T-helper 2 cell (primary cell): ENCODE data around the gene CYP2E1.
"Not testable (repeated sequence)": the region's sequence is repeated elsewhere in the genome, so short reads cannot be mapped to it uniquely, and the experiment has no call there.

Source experiments
- DNase-seq, 5 experiments: peaks; one replicate each; pipeline versions ENCODE4 v3.0.0 to v3.0.0-alpha.2; 2012 to 2022

The CYP2E1 gene

DNA sequence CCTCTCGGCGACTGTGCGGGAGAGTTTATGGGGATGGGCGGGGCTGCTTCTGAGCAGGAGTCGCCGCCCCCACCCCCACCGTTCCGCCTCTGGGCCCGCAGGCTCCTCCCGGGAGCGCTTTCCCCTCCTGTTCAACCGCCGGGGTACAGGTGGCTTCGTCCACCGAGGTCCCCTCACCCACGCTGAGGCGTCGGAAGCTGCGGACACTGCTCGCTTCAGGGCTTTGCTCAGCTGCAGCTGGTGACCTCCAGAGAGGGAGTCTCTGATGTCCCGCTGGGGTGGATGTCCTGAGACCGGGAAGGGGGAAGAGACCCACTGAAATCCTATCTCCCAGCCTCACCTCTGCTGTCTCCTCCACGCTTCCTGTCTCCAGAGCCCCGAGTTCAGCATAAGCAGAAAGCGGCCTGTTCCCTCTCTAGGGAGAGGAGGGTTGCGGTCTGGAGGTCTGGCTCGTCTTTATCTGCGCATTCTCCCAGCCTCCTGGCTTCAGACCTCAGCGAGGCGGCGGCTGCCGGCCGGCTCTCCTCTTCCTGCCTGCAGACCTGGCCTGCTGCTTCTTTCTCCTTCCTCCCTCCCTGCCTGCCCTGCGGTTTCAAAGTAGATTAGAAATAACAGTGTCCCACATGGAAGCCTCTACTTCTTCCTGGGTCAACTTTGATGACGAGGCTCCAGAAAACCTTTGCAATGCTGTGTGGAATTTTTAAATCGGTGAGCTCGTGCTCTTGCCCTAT lies 1.8 kb downstream of the CYP2E1 start:
- no peak for DNase-seq

DNA sequence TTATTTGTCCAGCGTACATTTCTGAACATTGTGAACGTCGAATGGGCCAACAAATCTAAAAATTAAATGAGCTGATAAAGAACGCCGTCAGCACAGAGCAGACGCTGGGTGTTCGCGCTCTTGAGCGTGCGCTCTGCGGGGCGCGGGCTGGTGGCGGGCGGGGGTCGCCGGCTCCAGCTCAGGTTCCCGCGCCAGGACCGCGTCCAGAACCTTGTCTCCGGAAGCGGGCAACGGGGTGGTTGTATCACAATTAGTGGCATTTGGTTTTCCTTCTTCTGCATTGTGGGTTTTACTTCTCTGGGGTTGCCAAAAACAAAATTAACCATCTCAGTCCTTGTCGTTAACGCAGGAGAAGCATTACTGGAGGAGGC lies 2.4 kb downstream of the CYP2E1 start:
- DNase-seq: no peak

DNA sequence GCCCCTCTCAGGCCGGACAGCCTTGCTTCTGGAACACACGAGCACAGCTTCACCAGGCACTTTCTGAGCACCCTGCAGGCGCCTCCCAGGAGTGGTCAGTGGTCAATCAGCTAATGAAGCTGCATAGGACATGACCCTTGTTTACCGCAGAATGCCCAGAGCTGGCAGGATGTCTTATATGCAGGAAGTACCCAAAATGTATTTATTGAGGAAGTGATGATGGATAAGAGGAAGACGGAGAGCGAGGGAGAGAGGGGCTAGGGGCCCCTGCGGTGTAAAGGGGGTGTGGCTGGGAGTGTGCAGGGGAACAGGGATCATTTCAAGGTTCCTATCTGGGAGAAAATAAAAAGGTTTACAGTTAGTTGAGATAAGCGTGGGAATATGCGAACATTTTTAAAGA lies 3.3 kb downstream of the CYP2E1 start:
- DNase-seq: no peak

DNA sequence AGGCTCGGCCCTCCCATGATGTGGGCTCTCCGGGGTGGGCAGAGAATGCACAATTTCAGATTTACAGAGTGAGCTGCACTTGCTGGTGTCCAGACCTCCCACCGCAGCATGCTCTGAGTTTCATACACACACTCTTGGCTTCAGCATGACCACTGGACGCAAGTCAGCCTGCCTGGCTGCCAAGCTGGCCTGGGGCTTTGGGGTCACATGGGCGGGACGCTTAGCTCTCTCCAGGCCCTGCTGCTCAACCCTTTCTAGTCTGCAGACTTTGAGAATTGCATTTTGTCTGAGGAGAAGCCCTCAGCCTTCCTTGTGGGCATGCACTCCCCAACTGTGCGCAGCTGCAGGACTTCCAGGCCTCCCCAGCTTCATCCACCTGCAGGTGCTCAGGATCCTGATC lies 5.7 kb downstream of the CYP2E1 start:
- no peak for DNase-seq

DNA sequence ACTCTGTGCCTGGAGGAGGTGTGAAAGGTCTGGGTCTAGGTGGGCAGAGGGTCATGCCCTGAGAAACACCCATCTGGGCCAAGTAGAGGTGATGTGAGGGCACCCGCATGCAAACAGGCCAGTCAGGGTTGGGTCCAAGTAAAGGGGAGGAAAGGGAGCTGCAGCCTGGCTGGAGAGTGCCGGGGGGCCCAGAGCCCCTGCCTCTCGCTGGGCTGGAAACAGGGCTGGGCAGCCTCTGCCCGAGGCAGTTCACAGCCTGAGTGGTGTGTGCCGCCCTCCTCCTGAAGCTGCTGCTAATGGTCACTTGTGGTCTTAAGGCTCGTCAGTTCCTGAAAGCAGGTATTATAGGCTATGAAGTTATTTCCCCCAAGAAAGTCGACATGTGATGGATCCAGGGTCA lies 7.3 kb downstream of the CYP2E1 start:
- DNase-seq: no peak

DNA sequence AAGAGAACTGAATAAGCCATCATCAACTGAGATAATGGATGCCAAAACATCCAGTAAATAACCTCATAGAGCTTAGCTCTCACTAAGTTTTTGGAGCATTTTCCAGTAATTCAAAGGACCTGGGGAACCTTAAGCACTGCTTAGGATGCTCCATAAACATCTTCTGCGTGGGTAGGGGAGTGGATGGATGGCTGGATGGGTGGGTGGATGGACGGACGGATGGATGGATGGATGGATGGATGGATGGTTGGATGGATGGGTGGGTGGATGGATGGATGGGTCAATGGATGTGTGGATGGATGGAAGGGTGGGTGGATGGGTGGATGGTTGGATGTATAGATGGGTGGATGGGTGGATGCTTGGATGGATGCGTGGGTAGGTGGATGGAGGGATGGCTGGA lies 9.0 kb downstream of the CYP2E1 start:
- no peak for DNase-seq

DNA sequence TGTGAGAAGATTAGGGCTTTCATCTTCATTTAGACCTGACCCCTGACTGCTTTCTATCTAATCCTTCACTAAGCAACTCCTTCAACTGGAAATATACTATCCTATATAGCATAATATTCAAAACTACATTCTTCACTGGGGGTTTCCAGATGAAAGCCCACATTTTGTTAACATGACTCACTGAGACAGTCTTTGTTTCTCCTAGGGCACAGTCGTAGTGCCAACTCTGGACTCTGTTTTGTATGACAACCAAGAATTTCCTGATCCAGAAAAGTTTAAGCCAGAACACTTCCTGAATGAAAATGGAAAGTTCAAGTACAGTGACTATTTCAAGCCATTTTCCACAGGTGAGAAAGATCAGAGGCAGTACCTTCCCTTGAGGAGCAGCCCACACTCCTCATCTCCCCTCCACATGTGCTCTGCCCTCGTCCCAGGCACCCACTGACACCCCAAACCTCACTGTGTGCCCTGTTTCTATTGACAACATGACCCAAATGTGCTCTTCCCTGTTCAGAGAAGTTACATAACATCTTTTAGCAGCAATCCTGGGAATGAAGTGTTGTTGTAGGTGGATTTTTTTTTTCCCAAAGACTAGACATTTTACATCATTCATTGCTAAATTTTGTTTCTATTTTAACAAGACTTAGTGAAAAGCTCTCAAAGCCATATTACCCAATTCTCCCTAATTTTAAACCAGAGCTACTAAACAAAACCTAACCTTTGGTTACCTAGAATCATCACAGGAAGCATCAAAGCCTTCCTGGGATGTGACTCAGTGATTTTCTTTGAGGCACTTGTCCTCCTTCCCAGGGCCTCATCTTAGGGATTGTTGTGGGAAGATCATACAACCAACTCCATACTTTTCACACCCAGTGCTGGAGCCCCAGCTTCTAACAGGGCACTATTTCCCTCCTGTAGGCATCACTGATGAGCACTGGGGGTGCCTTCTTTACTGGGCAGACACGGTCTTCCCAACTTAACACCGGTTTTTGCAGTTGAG lies 10.7 kb downstream of the CYP2E1 start:
- DNase-seq: no peak

DNA sequence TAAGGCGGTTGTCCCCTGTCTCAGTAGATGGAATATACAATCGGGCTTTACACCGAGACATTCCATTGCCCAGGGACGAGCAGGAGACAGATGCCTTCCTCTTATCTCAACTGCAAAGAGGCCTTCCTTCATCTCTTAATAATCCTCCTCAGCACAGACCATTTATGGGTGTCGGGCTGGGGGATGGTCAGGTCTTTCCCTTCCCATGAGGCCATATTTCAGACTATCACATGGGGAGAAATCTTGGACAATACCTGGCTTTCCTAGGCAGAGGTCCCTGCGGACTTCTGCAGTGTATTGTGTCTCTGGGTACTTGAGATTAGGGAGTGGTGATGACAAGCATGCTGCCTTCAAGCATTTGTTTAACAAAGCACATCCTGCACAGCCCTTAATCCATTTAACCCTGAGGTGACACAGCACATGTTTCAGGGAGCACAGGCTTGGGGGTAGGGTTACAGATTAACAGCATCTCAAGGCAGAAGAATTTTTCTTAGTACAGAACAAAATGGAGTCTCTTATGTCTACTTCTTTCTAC lies 14.3 kb downstream of the CYP2E1 start:
- DNase-seq: not testable (repeated sequence)

DNA sequence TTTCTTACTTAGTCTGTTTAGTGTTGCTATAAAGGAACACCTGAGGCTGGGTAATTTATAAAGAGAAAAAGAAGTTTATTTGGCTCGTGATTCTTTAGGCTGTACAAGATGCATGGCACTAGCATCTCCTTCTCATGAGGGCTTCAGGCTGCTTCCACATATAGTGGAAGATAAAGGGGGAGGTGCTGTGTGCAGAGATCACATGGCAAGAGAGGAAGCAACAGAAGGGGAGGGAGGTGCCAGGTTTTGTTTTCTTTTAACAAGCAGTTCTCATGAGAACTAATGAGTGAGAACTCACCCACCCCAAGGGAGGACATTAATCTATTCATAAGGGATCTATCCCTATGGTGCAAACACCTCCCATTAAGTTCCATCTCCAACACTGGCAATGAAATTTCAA lies 17.3 kb downstream of the CYP2E1 start:
- DNase-seq: no peak

DNA sequence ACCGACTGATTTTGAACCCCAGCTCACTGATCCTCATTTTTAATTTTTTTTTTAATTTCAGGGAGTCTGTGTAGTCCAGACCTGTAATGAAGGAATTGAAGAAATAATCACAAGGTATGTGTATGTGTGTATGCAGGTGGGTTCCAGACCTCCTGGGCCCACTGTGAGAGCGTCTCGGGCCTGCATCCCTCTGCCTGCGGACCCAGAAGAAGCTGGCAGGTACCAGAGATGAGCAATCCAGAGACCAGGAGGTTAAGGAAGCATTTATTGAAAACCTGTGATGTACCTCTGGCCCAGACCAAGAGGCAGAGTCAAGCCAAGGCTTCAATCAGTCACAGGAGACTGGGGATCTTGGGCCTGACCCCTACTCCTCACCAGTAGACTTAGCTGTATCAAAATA lies 27.4 kb downstream of the CYP2E1 start:
- no peak for DNase-seq

DNA sequence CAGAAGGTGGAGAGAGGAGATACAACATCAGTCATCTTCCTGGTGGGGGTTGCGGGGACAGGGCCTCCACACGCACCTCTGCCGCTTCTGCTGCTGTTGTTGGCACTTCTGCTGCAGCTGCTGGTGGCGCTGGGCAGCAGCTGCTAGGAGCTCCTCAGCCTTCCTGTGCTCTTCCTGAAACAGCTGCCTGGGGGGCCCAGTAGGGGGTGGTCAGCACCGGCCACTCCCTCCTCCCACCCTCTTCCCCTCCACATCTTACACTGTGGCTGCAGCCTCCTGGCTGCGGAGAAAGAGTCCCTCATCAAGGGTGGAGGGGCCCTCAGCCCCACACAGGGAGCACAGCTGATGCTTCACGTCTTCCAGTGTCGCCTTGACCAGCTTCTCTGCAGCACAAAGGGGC lies 28.4 kb downstream of the CYP2E1 start:
- no peak for DNase-seq

DNA sequence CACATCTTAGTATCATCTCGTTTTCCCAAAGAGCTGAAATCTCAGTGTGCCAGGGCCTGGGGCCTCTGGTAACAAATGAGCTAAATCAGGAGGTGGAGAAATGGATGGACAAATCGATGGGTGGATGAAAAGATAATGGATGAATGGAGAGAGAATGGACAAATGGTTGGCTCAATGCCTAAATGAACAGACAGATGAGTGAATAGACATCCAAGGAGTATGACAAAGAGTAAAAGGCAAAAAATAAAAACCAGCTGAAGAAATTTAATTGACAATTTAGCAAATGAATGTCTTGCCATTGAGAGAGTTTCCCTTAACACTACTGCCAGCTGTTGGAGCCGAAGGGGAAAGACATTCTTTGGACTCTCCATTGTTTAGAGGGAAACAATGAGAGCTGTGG lies 30.2 kb downstream of the CYP2E1 start:
- DNase-seq: no peak

DNA sequence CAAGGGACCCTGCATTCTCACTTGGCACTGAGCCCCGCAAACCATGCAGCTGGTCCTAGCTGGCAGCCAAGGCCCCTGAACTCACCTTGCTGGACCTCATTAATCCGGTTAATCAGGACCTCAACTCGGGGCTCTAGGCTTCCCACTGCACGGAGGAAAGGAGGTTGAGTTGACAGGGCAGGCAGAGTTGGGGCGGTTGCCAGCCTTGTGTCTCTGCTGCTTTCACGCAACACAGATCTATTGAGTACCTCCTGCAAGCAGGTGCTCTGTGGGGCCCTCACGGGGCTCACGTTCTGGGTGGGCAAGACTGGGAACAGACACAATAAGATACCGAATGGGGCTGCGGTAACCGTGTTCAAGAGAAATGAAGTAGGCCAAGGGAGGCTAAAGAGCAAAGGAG lies 32.1 kb downstream of the CYP2E1 start:
- no peak for DNase-seq

DNA sequence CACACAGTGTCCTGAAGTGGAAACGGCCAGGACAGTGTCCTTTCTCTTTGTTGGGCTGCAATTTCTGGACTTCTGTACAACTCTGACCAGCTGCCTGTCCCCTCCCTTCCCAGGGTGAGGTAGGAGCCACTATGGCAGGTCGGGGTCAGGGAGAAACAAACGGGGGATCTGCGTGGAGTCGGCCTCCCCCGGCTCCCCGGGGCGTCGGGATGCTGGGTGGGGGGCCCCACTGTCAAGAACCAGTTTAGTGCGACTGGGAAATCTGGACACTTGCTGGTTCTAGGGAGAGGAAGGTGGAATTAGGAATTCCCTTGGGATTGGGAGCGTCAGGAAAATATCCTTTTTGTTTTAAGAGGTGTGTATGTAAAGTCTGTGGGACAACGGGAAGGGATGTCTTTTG lies 37.7 kb downstream of the CYP2E1 start:
- no peak for DNase-seq

DNA sequence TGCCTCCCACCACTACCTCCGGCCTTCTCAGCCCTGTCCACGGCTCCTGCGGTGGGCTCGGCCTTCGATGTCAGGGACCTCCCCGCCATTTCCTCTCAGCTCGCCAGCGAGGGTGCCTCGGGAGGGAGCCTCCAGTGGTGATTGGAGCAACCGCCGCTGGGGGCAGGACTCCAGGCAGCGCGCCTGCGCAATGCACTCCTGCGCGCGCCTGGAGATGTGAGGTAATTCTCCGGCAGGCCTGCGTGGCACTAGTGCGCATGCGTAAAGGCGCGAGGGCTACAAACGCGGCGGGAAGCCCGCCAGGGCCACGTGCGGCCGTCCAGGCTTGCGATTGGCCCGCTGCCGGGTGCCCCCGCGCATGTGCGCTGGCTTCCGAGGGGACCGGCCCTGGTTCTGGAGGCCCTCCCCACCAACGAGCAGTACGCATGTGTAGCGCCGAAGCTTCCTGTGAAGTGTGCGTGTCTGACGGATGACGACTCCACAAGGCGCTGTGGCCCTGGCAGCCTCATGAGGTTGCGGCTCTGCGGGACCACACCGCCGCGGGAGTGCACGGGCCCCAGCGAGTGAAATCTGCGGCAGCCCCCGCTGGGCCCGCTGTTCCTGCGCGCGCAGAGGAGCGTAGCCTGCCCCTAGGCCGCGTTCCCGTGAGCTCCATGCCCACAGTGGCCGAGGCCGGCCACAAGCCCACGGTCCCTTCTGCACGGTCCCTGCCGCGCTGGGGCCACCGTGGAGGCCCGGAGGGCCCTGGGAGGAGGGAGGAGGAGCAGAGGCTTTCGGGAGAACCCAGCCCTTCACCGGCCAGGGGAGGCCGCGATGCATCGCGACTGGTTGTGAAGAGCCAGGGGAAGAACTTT lies 38.5 kb downstream of the CYP2E1 start, which contains the start of gene SYCE1:
TSS of gene SYCE1 (minus strand) at position 143 of the 854 bp plus-strand sequence. CDS start at position 89, 54 bp downstream.
- peak in 3 of 5 experiments; percentile 10 to 30 (median 15) for DNase-seq

DNA sequence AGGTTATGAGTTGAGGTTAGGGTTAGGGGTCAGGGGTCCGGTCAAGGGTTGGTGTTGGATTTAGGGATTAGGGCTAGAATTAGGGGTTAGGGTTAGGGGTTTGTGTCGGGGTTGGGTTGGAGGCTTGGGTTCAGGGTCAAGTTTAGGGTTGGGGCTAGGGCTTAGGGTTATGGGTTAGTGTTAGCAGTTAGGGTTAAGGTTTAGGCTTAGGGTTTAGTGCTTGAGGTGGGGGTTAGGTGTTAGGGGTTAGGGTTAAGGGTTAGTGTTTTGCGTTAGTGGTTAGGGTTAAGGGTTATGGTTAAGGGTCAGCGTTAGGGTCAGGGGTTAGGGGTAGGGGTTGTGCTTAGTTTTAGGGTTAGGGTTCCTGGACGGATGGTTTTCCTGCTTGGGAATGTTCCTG lies 40.0 kb downstream of the CYP2E1 start:
- DNase-seq: no peak

DNA sequence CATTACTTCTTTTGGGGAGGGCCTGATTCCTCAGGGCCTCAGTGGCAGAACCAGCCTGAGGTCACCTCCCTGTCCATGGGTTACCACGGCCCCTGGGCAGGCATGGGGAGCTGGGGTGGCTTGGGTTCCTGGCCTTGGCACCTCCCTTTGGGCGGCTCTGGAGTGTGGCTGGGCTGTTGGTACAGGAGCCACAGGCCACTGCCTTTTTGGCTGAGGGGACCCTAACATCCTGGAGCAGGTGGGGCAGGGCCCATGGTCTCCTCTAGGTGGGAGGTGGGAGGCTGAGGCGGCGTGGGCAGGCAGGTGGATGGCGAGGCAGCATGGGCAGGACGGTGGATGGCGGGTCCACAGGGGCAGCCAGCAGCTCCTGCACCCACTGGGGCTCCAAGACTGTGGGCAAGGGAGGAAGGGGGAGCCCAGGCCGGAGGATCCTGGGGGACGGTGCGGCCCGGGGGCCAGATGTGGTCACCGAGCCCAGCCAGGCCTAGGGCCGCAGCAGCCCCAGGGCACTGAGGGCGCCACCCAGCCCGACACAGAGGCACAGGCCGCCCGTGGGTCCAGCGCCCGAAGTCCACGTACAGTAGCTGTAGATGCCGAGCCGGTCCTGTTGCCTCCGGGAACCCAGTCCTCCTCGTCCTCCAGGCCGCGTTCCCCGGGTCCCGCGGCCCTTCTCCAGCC lies 40.6 kb downstream of the CYP2E1 start:
- no peak for DNase-seq

DNA sequence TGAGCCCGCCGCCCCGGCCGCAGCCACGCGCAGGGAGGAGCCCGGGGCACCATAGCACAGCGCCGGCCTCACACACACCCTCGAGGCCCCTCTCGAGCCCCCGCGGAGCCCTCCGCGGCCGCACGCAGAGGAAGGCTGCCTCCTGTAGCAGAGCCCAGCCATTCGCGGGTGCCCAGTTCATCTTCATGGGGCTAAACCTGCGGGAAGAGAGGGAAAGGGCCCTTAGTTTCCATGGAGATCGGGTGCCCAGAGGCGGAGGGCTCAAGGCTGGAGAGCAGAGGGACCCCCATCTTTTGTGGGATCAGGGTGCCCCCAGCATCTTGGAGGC lies 41.1 kb downstream of the CYP2E1 start:
- no peak for DNase-seq

DNA sequence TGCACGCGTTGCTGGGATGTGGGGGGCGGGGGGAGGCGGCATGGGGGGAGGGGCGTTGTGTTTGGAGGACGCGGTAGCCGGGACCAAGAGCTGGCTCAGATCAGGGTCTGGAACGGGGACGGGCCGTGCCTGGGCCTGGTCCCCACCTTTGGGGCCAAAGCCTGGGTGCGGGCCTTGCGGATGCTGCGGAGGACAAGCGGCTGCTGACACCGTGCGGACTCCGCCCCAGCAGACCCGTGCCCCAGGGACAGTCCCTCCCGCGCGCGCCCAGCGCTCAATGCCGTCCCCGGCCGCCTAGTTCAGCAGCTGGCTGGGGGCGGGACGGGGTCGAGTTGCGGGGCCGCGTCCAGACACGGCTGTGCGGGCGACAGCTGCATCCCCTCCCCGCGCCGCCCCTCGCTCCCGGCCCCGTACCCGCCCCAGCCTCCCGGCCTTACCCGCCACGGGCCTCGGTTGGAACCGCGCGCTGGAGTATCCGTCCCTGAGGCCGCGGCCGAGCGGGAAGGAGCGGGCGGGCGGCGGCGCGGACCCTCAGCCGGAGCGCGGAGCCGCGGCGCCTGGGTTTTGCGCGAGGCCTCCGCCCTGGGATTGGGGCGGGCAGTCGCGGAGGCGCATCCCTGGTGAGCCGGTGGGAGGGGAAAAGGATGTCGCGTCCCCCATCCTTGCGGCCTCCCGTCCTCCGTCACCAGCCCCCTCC lies 41.8 kb downstream of the CYP2E1 start:
- not testable (repeated sequence) for DNase-seq

DNA sequence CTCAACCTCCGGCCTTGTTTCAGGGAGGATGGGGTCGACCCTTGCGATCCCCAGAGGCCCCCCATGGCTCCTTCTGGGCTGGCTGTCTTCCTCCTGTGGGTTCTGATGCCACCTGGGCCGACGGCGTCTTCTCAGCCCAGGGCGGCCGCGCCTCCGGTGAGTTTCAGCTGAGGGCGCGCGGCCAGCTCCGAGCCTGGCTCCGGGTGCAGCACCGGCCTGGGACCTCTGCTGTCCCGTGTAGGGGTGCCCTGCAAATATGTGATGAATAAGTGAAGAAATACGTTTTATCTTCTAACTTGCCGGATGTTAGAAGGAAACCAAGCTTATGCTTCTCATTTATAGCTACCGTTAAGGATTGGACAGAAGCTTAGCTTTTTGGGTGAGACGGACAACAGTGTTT lies 42.6 kb downstream of the CYP2E1 start:
- DNase-seq: not testable (repeated sequence)

DNA sequence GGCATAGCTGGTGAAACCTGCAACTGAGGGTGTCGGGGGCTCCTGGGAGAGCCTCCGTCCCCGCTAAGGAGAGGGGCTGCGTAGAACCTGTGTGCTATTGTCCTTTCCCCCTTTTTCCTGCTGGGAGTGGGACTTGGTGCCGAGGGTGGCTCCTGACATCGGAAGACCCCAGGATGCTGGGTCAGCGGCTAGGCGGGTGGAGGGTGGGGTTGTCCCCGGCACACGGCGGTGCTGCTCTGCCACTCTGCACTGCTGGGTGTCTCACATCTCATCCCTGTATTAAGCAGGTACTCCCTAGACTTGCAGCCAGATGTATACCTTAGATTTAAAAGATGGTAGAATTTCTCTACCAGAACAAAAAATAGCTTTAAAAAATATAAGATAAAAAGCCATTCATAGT lies 44.9 kb downstream of the CYP2E1 start:
- DNase-seq: not testable (repeated sequence)
